T follicular helper cell (primary cell): ENCODE results near the gene LKAAEAR1.

ENCODE experiments used
- DNase-seq: peaks from one replicate; pipeline ENCODE4 v3.0.0-alpha.2; 2020; ENCODE audit warnings: low read depth

The LKAAEAR1 gene

DNA sequence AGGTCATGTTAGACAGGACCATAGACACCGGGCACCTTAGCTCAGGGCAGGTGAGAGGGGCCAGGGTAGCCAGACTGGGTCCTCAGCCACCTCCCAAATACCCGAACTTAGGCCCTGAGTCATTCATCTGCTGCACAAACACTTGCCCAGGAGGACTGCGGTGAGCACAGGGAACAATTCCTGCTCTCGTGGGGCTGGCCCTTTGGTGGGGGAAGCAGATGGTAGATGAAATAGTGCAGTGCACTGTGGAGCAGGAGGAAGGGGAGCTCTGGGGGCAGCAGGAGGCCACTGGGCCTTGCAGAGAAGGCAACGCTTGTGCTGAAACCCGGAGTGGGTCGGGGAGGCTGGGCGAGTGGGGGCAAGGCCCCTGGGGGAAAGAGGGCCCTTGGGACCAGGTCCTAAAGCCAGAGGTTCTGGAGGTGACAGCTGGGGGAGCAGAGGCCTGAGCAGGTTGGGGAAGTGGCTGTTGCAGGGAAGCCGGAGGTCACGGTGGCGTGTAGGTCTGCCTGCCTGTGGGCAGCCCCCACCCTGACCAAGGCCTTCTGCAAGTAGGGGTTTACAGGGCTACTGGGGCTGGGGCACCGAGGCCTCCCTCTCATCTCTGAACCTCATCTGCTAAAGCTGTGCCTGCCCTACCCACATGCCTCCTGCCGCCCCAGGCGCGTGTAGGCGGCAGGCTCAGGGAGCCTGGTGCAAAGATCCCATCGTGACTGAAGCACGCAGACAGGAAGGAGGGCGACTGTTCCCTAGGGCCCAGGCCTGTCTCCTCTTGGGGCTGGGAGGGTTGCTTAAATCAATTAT is 27.8 kb upstream of the LKAAEAR1 start:
- no peak for DNase-seq

DNA sequence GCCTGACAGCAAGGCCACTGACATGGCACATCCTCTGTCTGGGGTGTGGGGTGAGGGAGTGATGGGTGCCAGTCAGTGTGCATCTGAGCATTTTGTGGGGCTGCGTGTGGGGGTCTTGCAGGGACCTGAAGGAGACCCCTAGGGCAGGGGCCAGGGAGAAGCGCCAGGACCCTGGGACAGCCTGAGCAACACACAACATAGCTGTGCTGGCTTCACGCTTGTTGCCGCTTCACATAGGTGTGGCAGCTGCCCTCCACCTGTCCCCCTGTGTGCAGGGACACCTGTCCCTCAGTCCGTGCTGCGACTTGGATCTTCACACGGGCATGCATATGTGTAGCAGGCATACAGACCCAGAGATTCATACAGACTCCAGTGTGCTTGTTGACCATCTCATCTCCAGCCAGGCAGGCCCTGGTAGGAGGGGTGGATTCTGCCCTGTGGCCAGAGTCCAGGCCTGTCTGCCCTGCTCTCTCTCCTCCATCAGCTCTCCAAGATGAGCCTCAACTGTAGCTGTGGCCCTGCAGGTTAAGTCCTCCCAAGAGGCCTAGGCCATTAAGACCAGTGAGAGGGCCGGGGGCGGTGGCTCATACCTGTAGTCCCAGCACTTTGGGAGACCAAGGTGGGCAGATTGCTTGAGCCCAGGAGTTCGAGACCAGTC is 26.3 kb upstream of the LKAAEAR1 start:
- no peak for DNase-seq

DNA sequence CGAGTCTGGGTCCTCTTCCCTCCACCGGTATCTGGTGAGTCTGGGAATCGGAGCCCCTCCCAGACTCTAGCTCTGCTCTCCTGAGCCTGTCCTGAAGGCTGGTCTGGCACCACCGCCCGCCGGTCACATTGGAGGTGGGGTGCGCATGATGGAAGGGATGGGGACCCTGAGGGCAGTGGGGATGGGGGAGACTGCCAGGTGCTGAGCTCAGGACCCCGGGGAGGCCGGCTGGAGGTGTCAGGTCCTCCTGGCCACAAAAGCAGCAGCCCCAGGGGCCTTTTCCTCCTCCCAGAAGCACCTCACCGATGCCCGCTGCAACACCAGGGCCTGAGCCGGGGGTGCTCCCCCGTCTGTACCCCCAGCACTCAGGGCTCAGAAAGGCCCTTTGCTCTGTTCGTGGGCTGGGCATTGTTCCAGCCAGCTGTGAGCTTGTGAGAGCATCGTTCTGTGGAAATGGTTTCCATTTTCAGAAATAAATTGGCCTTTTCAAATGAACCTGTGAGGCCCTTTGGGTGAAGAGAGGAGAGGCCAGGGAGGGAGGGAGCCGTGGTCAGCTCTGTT is 25.7 kb upstream of the LKAAEAR1 start:
- no peak for DNase-seq

DNA sequence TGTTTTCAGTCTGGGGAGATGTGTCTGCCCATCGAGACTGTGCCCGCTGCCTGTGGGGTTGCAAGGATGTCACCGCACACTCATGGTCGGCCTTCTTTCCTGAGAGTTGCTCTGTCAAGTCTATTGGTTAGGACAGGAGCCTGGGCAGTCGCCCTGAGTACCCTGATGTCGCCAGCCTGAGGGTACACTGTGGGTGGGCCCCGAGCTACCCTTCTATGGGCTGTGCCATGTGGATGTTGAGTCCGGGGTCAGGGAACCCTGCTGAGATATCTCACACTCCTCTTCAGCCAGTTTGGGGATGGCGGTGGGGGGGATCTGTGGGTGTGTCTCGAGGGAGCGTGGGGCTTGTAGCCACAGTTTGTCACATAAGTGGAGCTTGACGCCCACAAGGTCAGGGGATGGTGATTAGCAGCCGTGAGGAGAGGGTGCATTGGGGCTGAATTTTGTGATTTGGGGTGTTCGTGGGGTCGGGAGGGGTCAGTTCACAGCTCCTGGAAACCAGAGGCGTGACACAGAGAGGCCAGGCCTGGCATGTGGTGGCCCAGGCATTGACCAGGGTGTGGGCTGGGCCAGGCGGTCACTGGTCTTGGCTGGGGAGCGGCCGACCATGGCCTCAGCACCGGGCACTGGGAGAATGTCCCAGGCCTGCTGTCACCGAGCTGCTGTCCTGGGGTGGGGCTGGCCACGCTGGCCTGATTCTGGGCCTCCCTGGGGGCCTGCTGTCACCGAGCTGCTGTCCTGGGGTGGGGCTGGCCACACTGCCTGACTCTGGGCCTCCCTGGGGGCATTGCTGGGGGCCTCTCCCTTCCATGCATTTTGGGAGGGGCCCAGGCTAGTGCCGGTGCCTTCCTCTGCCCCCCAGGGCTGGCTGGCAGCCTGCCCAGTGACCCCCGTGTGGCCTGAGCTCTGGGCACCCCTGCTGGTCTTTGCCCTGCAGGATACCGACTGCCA is 24.8 kb upstream of the LKAAEAR1 start:
- no peak for DNase-seq

DNA sequence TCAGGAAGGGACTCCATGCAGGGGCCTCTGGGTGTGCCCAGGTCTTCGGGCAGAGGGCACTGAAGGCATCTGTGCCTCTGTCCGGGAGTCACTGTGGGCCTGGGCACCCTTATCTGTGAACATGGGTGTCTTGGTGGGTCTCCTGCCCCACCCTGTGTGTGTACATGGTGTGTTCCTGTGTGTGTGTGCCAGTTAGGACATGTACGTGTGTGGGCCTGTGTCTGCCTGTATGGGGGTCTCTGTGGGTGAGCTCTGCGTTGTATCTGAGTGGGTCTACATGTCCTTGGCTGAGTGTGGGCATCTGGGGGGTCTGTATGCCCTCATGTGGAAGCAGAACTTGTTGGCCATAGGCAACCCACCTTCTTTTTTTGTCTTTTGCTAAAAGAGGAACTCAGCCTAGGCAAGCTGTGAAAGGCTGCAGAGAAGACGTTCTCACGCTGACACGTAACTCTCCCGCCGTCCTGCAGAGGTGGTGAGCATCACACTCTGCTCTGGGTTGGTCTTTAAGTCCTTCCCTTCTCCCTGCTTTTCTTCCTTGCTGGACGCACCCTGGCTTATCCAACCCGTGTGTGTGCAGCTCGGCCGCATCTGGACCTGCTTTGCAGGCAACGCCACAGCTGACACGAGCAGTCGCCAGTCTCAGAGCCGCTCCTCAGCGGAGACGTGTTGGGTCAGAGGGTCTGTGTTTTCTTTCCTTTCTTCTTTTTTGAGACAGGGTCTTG is 23.7 kb upstream of the LKAAEAR1 start:
- no peak for DNase-seq

DNA sequence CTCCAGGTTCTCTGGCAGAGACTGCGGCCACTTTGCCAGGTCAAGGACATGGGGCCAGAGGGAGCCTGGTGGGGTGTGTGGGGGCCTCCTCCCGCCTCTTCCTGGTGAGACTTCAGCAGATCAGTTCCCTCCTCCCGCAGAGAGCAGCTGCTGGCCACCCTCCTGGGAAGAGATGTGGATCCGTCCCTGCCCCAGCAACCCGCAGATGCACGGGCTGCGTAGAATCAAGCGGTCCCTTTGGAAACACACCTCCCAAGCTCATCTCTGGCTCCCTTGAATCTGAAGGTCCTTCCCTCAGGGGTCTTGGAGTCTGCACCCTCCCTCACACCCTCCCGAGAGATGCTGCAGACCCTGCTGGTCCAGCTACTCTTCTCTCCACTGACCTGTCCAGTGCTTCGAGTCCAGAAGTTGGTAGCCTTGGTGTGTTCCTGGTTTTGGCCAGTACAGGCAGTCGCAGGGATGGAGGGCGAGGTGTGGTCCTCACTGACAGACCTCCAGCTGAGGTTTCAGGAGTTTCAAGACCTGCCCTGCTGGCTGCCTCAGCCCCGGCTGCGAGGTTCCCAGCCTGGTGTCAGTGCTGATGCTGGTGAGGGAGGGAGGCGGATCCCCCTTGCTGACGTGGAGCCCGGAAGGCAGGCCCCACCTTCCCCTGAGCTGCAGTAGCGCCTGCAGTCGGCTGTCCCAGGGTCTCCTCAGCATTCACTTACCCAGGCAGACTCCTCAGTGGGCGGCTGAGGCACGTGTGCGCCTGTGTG is 23.0 kb upstream of the LKAAEAR1 start, which contains the start of gene NPBWR2:
Gene NPBWR2, minus strand, starts transcription at position 585 of the 755 bp plus-strand sequence. CDS start 734 bp downstream, outside the sequence.
- no peak for DNase-seq

DNA sequence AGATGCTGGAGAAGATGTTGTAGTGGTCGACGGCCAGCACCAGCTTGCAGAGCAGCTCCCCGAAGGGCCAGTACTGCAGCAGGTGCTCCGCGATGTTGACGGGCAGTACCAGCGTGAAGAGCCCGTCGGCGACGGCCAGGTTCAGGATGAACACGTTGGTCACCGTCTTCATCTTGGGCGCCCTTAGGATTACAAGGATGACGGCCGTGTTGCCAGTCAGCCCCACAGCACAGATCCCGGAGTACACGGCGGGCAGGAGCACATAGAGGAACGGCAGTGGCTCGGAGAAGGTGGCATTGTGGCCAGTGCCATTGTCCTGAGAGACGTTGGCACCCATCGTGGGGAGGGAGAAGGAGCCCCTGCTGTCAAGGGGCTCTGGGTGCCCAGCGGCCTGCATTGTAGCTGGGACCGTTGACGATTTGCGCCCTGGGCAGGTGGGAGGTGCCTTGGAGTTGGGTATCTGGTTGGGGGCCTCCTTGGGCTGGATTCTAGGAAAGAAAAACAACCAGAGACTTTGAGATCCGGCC is 22.3 kb upstream of the LKAAEAR1 start:
- DNase-seq, result no peak

DNA sequence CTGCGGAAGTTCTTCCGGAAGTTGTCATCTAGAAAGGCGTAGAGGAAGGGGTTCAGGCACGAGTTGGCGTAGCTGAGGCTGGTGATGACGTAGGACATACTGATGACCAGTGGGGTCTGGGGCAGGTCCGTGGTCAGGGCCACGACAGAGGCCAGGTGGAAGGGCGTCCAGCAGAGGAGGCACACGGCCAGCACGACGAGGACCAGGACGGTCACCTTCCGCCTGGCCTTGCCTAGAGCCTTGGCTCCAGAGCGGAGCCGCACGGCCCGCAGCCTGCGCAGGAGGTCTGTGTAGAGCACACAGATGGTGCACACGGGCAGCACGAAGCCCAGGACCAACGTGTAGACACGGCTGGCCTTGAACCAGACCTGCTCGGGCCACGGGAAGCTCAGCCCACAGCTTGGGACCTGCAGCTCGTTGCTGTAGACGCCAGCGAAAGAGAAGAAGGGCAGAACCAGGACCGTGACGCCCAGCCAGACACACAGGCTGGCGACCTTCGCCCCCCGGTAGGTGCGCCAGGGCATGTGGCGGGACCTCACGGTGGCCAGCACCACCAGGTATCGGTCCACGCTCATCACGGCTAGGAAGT is 21.7 kb upstream of the LKAAEAR1 start:
- DNase-seq, result no peak

DNA sequence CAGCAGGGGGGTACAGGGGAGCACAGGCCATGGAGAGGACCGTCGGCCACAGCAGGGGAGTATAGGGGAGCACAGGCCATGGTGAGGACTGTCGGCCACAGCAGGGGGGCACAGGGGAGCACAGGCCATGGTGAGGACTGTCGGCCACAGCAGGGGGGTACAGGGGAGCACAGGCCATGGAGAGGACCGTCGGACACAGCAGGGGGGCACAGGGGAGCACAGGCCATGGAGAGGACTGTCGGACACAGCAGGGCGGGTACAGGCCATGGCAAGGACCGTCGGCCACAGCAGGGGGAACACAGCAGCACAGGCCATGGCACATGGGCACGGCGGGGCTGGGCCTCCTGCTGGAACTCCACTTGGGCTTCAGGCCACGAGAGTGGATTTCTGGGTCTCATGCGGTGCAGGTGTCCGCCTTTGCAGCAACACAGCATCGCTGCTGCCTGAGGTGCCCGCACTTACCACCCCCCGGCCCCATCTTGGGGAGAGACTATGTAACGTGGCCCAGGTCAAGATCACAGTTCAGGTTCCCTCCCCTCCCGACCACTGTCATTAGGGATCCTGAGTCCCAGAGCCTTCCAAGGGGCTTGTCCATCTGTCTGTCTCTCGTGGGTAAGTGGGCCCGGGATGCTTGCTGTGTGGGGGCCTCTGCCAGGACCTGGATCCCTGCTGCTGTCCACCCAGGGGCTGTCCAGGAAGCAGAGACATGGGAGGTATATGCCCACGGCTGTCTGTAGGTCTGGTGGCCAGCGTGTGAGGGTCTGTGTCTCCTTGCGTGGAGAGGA is 20.7 kb upstream of the LKAAEAR1 start:
- DNase-seq, result no peak

DNA sequence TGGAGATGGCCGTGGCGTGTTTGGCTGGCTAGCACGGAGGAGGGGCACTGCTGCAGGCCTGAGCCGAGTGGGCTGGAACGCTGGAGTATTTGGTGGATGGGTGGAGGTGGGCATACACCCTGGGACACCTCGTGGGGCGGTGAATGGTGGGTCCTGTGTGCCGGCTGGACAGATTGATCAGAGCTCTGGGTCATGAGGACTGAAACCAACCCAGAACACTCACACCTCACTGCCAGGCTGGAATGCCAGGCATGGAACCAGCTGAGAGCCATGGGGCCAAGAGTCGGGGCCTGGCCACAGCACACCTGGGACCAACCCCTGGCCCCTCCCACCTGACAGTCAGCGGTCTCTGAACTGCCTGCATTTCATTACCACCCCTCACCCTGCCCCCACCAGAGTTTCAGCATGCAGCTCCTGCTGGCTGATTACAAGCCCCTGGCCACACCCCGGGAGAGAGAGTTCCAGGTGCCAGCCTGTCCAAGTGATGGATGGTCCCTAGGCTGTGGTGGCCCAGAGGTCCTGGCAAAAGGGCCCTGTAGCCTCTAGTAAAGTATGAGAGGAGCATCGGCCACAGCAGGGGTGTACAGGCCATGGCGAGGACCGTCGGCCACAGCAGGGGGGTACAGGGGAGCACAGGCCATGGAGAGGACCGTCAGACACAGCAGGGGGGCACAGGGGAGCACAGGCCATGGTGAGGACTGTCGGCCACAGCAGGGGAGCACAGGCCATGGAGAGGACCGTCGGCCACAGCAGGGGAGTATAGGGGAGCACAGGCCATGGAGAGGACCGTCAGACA is 19.9 kb upstream of the LKAAEAR1 start:
- DNase-seq, result no peak

DNA sequence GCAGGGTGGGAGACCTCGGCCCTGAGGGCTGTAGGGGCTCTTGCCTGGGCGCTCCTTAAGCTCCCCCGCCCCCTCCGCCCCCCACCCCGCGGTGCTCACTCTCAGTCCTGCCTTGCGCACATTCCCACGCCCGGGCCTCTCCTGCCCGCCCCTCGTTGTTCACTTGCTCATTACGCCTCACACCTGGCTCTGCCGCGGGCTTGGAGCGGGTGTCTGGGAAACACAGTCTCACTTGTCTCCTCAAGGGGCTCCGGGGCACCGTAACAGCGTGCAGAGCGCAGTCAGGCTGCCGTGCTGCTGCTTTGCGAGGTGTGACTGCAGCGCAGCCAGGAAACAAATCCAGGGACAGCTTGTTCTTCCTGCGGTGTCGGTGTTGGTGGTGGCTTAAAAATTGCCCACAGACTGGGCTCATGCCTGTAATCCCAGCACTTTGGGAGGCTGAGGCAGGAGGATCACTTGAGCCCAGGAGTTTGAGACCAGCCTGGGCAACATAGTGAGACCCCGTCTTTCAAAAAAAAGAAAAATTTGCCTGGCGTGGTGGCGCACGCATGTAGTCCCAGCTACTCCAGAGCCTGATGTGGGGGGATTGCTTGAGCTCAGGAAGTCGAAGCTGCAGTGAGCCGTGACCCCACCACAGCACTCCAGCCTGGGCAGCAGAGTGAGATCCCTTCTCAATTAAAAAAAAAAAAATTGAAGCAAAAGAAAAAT is 18.6 kb upstream of the LKAAEAR1 start:
- no peak for DNase-seq

DNA sequence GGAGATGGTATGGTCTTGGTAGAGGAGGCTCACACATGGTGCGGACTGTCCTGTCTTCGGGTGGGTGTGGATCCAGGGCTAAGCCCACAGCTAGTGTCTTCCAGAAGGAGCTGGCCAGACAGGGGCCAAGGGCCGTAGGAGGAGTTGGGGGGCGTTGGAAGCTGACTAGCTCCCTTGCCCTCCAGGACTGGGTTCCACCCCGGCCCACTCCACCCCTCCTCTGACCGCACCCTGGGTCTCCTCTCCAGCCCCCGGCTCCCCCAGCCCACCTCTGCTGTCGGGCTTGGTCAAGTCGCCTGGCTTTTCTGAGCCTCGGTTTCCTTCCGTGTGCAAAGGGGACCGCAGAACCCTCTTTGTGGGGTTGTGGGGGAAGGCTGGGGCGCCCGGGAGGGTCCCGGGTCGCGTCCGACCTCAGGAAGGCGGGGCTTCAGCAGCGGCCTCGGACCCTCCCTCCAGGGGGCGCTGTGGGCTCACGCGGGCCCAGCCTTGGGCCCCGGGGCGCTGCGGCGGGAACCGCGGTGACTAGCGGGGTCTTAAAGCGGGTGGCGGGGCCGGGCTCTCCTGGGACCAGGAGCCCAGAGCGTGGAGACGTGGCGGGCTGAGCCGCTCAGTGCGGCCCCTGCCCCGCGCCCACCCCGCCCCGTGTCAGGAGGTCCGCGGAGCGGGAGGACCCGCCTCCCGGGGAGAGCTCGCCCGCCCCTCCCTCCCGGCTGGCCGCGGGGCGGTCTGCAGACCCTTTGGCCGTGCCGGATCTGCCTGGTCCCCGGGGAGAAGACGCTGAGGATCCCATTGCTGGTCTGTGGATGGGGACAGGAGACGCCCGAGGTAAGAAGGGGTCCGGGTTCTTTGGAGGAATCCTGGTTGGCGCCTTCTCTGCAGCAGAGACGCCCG is 17.8 kb upstream of the LKAAEAR1 start:
- DNase-seq, result peak; percentile 54

DNA sequence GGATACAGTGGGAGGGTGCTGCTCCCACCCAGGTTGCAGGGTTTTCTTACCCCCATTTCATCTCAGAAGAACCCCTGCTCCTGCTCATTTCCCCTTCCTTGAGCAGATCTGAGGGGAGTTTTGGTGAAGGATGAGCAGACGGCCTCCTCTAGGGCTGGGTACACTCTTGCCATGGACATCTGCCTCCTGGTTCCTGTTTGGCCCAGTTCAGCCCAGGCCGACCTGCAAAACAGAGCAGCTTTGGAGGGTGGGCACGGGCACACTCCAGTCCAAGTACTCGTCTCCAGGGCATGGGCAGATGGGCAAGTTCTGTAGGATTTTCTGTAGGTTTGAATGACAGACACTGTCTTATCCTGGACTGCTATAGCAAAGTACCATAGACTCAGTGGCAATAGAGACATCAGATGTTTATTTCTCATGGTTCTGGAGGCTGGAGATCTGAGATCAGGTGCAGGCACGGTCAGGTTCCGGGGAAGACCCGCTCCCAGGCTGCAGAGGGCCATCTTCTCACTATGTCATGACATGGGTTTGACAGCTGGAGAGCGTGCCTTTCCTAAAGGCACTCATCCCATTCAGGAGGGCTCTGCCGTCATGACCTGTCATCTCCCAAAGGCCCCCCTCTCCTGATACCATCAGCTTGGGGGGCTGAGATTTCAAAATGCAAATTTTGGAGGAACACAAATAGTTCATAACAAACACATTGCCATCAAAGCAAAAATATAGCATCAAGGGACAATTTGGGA is 16.9 kb upstream of the LKAAEAR1 start:
- no peak for DNase-seq

DNA sequence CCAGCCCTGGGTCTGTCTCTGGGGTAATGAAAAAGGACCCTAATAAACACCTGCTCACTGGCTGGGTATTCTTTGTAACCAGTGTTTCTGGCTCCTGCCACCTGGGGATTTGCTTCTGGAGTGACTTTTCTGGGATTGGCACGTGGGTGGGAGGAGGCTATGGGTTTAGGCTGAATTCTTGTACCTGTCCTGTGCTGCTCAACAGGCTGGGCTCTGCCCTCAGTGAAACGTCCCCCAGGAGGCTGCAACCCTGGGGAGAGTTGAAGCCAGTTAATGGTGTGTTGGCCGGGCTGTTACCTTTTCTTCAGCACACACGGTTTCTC is 16.3 kb upstream of the LKAAEAR1 start:
- DNase-seq, result no peak

DNA sequence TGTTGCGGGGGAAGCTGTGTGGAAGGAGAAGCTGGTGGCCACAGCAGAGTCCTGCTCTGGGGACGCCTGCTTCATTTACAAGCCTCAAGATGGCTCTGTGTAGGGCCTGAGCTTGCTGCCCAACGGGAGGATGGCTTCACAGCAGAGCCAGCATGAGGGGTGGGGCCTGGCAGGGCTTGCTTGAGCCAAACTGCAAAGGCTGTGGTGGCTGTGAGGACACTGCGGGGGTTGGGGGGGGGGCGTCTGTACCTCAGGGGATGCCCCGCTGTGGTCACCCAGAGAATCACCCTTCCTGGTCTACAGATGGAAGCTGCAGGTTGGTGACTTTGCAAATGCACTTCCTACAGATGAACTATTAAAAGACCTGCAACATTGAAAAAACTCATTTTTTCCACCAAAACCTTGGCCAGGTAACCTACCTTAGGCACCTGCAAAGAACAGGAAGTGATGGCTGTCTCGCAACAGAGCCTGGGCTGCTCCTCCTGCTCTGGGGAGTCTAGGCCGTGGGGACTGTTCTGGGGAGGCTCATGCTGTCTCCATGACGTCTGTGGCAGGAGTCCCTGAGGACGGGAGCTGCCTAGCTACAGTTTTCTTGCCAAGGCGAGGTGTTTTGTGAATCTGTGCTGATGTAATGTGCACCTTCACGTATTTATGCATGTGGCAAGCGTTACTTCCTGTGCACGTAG is 15.8 kb upstream of the LKAAEAR1 start:
- peak; percentile 40 for DNase-seq
